Adrenal gland (tissue), 12 donors: Measurements from ENCODE around the gene CAMSAP1. TPM values are rescaled to one million over a fixed set of nuclear protein-coding genes. Genes with fewer than 3 reads are reported as not detected.

Experiments used
- DNase-seq, 7 donors: peaks; one replicate each; pipeline ENCODE4 v3.0.0-alpha.2; 2019 to 2020
- H3K27ac ChIP-seq, 5 donors: fragments of 200-600 bp; sonication (generic) in 4 of 5; 1 replicate in 3 of 5; 2 replicates in 2 of 5; pipeline versions ENCODE4 v1.5.1 to v1.8.0; 2016 to 2020; ENCODE audit warnings: mild to moderate bottlenecking in 1 of 5
- H3K27me3 ChIP-seq: fragments of 200-600 bp; 2 replicates; pipeline ENCODE4 v1.8.0; 2021
- H3K36me3 ChIP-seq, 2 donors: fragments of 200-600 bp; replicated peaks in 1 of 2; 1 replicate in 1 of 2; 2 replicates in 1 of 2; pipeline versions ENCODE4 v1.5.1 to v1.8.0; 2018 to 2022
- H3K4me1 ChIP-seq, 2 donors: fragments of 200-600 bp; replicated peaks in 1 of 2; 1 replicate in 1 of 2; 2 replicates in 1 of 2; pipeline versions ENCODE4 v1.5.1 to v1.8.0; 2018 to 2021
- H3K4me3 ChIP-seq, 4 donors: fragments of 200-600 bp; sonication (generic) in 3 of 4; one replicate each; pipeline ENCODE4 v1.5.1; 2016 to 2018
- H3K9me3 ChIP-seq, 3 donors: fragments of 200-600 bp; sonication (generic) in 1 of 3; replicated peaks in 1 of 3; 1 replicate in 2 of 3; 2 replicates in 1 of 3; pipeline versions ENCODE4 v1.5.1 to v1.8.0; 2016 to 2021
- CTCF ChIP-seq, 6 experiments: fragments of 450-650 bp in 4 of 6; fragments of 200-600 bp in 2 of 6; sonication (generic) in 1 of 6; IDR thresholded peaks; 1 replicate in 5 of 6; 2 replicates in 1 of 6; pipeline versions ENCODE4 v1.5.1 to v1.8.0; 2016 to 2021; ENCODE audit warnings: antibody characterized with exemption in 6 of 6, mild to moderate bottlenecking in 2 of 6, moderate library complexity in 1 of 6
- POLR2A ChIP-seq, 2 donors: fragments of 450-650 bp; IDR thresholded peaks; one replicate each; pipeline ENCODE4 v1.6.1; 2017; ENCODE audit warnings: antibody characterized with exemption in 2 of 2, mild to moderate bottlenecking in 2 of 2, moderate library complexity in 1 of 2
- WGBS, 4 donors: extraction: QIAGEN DNeasy Blood & Tissue Kit in 2 of 4; methylation state at CpG; one replicate each; pipeline versions ENCODE4 v1.1.5 to v1.1.7; 2013 to 2017; 5-methylcytosine and 5-hydroxymethylcytosine counted together
- intact Hi-C, 2 donors: fragments of 100-400 bp; cut with DNase I; formaldehyde crosslinking; loops; one replicate each; pipeline versions ENCODE4 v1.14.1 to v1.15.0; 2022 to 2023
- polyA plus RNA-seq, 3 donors: library from polyadenylated mRNA; stranded (reverse); fragments of 200-250 nt in 2 of 3; fragments of 350-450 nt in 1 of 3; fragmentation: Illumina TruSeq in 1 of 3; extraction: RNeasy Lipid Tissue Mini Kit (QIAGEN cat#74804) in 1 of 3; gene quantifications; one replicate each; pipeline ENCODE4 v1.2.3, GENCODE V29; 2013 to 2014
- total RNA-seq, 9 donors: library from RNA; depleted of rRNA in 4 of 9; stranded (reverse); fragments of >200 nt in 4 of 9; fragments of 120-200 nt in 1 of 9; fragmentation: NEBNext Ultra II Directional in 1 of 9; extraction: Animal tissue kit (Norgen Biotek cat#: 25700) in 1 of 9; gene quantifications; one replicate each; pipeline versions ENCODE4 v1.1.0 to v1.2.4, GENCODE V29; 2013 to 2023
- donor health status: healthy with polysubstance abuse.
- donor health status: Bipolar disorder and iron deficiency.
- donor health status: DM: yes; HTN: yes; CAD: no.
- donor health status: DM: no; HTN: no; CAD: no.
- donor health status: DM: no; HTN: no; CAD: no.
- donor health status: DM: yes; HTN: yes; CAD: no.

Gene CAMSAP1
- total and polyA plus RNA-seq, 12 donors, result 4.6 to 108 (median 27.0) TPM

- no peak for TF ChIP-seq POLR2A (IDR thresholded peaks at IDR 0.05)
- no peak for DNase-seq
- intact Hi-C loops, result no loop called here
- H3K4me1 ChIP-seq, result no peaks in the 10 kb centered on the region
- no peak overlapping the region for H3K27ac ChIP-seq
- no peak overlapping the region for H3K4me3 ChIP-seq
- no peaks in the 10 kb centered on the region for H3K27me3 ChIP-seq
- WGBS, 4 donors, result 77 to 83% (median 79%) methylated on average over 9 to 11 of the region's 11 CpGs
- H3K9me3 ChIP-seq, result no peaks in the 10 kb centered on the region
- no peaks in the 10 kb centered on the region for H3K36me3 ChIP-seq
Measured at GRCh38 chr9:135773530-135774238, 133.7 kb downstream of the CAMSAP1 start.

- Histone ChIP-seq H3K9me3 (no peaks in the 10 kb centered on the region), H3K27ac (no peak overlapping the region), H3K4me3 (no peak overlapping the region), H3K4me1 (no peaks in the 10 kb centered on the region), H3K36me3 (no peaks in the 10 kb centered on the region), H3K27me3 (no peaks in the 10 kb centered on the region)
- intact Hi-C loops, result no loop called here
- 59 to 78% (median 70%) methylated on average over 13 to 36 of the region's 36 CpGs for WGBS, 4 donors
- TF ChIP-seq CTCF (IDR thresholded peaks at IDR 0.05) (no peak), POLR2A (IDR thresholded peaks at IDR 0.05) (no peak)
- DNase-seq, result no peak
Measured at GRCh38 chr9:135772702-135773493, 134.4 kb downstream of the CAMSAP1 start.

- 84 to 100% (median 92%) methylated on average over 1 to 13 of the region's 13 CpGs; no CpG with 5 or more reads in 1 of the 4 donors for WGBS, 4 donors
- intact Hi-C loops, result no loop called here
- H3K27ac ChIP-seq, result no peak overlapping the region
- no peaks in the 10 kb centered on the region for H3K9me3 ChIP-seq
- no peaks in the 10 kb centered on the region for H3K27me3 ChIP-seq
- H3K4me1 ChIP-seq, result no peaks in the 10 kb centered on the region
- H3K4me3 ChIP-seq, result no peak overlapping the region
- TF ChIP-seq CTCF (IDR thresholded peaks at IDR 0.05), result no peak
- no peak for TF ChIP-seq POLR2A (IDR thresholded peaks at IDR 0.05)
- no peaks in the 10 kb centered on the region for H3K36me3 ChIP-seq
- DNase-seq, result no peak
Measured at GRCh38 chr9:135772056-135772646, 135.2 kb downstream of the CAMSAP1 start.

- Histone ChIP-seq H3K27ac (no peak overlapping the region), H3K9me3 (no peaks in the 10 kb centered on the region), H3K4me3 (no peak overlapping the region), H3K4me1 (no peaks in the 10 kb centered on the region), H3K27me3 (no peaks in the 10 kb centered on the region), H3K36me3 (no peaks in the 10 kb centered on the region)
- no peak for DNase-seq
- intact Hi-C loops, result no loop called here
- 85 to 88% (median 86%) methylated on average over 4 to 21 of the region's 21 CpGs for WGBS, 4 donors
- TF ChIP-seq POLR2A (IDR thresholded peaks at IDR 0.05) (no peak), CTCF (IDR thresholded peaks at IDR 0.05) (no peak)
Measured at GRCh38 chr9:135771401-135772051, 135.8 kb downstream of the CAMSAP1 start.
